SHP77 treated with DMSO at 0.1 percent for 48 hours (cell line): ENCODE measurements around the gene EEFSEC.

Source experiments
- DNase-seq: peaks from one replicate; lab custom pipeline; 2025; lab: John Stamatoyannopoulos, UW

Gene EEFSEC

GRCh38 chr3:128351546-128351945, 198.3 kb downstream of the EEFSEC start:
- no peak for DNase-seq

GRCh38 chr3:128352326-128352725, 199.0 kb downstream of the EEFSEC start:
- DNase-seq, result no peak

GRCh38 chr3:128353361-128353965, 200.2 kb downstream of the EEFSEC start:
- DNase-seq, result no peak

- DNase-seq, result no peak
Observed at GRCh38 chr3:128353991-128354687, 200.9 kb downstream of the EEFSEC start.

GRCh38 chr3:128354788-128355542, 201.7 kb downstream of the EEFSEC start:
- DNase-seq, result no peak

GRCh38 chr3:128355543-128355919, 202.2 kb downstream of the EEFSEC start:
- DNase-seq, result no peak

- no peak for DNase-seq
Observed at GRCh38 chr3:128356822-128357221, 203.5 kb downstream of the EEFSEC start.

GRCh38 chr3:128357538-128357937, 204.3 kb downstream of the EEFSEC start:
- DNase-seq, result no peak

- DNase-seq, result no peak
Observed at GRCh38 chr3:128358156-128358895, 205.0 kb downstream of the EEFSEC start.

- DNase-seq, result no peak
Observed at GRCh38 chr3:128359060-128359664, 205.9 kb downstream of the EEFSEC start.

GRCh38 chr3:128359846-128360642, 206.8 kb downstream of the EEFSEC start:
- DNase-seq, result no peak

- DNase-seq, result no peak
Observed at GRCh38 chr3:128360705-128361271, 207.5 kb downstream of the EEFSEC start.

- no peak for DNase-seq
Observed at GRCh38 chr3:128362026-128362965, 209.0 kb downstream of the EEFSEC start.

- no peak for DNase-seq
Observed at GRCh38 chr3:128364291-128364690, 211.0 kb downstream of the EEFSEC start.

- DNase-seq, result no peak
Observed at GRCh38 chr3:128364808-128365360, 211.6 kb downstream of the EEFSEC start.

GRCh38 chr3:128366136-128366535, 212.9 kb downstream of the EEFSEC start:
- DNase-seq, result no peak

GRCh38 chr3:128366652-128367051, 213.4 kb downstream of the EEFSEC start:
- DNase-seq, result no peak

- no peak for DNase-seq
Observed at GRCh38 chr3:128367221-128367620, 213.9 kb downstream of the EEFSEC start.

- no peak for DNase-seq
Observed at GRCh38 chr3:128367761-128368160, 214.5 kb downstream of the EEFSEC start.
